OCI-LY3 (cell line): ENCODE measurements around the gene GRID1.

Experiments used
- H2AFZ ChIP-seq: fragments of 200-600, 300-600 bp; shearing (Covaris generic); 2 replicates; pipeline ENCODE4 v1.6.0; 2014; ENCODE audit warnings: antibody characterized with exemption, low read depth, low read length
- H3K27ac ChIP-seq: fragments of 200-600, 300-600 bp; sonication (generic); 2 replicates; pipeline ENCODE4 v1.5.1; 2014; ENCODE audit warnings: mild to moderate bottlenecking, low read length, moderate library complexity, mixed read lengths
- H3K27me3 ChIP-seq: fragments of 200-600, 300-600 bp; sonication (generic); 2 replicates; pipeline ENCODE4 v1.6.1; 2014; ENCODE audit warnings: low read depth, low read length, mixed read lengths
- H3K36me3 ChIP-seq: fragments of 200-600, 300-600 bp; sonication (generic); replicated peaks from 2 replicates; pipeline ENCODE3; 2014; ENCODE audit warnings: low read depth, low read length, mixed read lengths
- H3K4me1 ChIP-seq: fragments of 300-600, 200-600 bp; sonication (generic); 2 replicates; pipeline ENCODE4 v1.6.1; 2014; ENCODE audit warnings: low read length, mixed read lengths
- H3K4me2 ChIP-seq: fragments of 200-600, 300-600 bp; sonication (generic); 2 replicates; pipeline ENCODE4 v1.6.1; 2014; ENCODE audit warnings: low read length, mixed read lengths
- H3K4me3 ChIP-seq: fragments of 300-600, 200-600 bp; sonication (generic); 2 replicates; pipeline ENCODE4 v1.5.1; 2014; ENCODE audit warnings: antibody characterized with exemption, mild to moderate bottlenecking, low read length, moderate library complexity
- H3K79me2 ChIP-seq: fragments of 300-600, 200-600 bp; shearing (Covaris generic); 2 replicates; pipeline ENCODE4 v1.6.1; 2014; ENCODE audit warnings: mild to moderate bottlenecking, low read length, mixed read lengths
- H3K9ac ChIP-seq: fragments of 300-600, 200-600 bp; shearing (Covaris generic); 2 replicates; pipeline ENCODE4 v1.6.0; 2014; ENCODE audit warnings: mild to moderate bottlenecking, low read length, moderate library complexity
- H3K9me3 ChIP-seq: fragments of 200-600, 300-600 bp; shearing (Covaris generic); 2 replicates; pipeline ENCODE4 v1.6.1; 2014; ENCODE audit warnings: low read length, mixed read lengths; ENCODE audit not compliant: insufficient read depth
- H4K20me1 ChIP-seq: fragments of 200-600, 300-600 bp; sonication (generic); 2 replicates; pipeline ENCODE4 v1.6.1; 2016; ENCODE audit warnings: low read length, mixed read lengths; ENCODE audit not compliant: insufficient read depth
- EZH2phosphoT487 ChIP-seq: fragments of 200-600 bp; shearing (Covaris generic); IDR thresholded peaks from 2 replicates; pipeline ENCODE4 v1.6.1; 2018; ENCODE audit warnings: antibody characterized with exemption, mixed run types, low read depth
- TF ChIP-seq, protein P1 (sequence below): fragments of 200-600, 300-600 bp; sonication (generic); IDR thresholded peaks from 2 replicates; pipeline ENCODE4 v1.5.1; 2014; ENCODE audit warnings: antibody characterized with exemption, low read length, low read depth

The GRID1 gene

DNA sequence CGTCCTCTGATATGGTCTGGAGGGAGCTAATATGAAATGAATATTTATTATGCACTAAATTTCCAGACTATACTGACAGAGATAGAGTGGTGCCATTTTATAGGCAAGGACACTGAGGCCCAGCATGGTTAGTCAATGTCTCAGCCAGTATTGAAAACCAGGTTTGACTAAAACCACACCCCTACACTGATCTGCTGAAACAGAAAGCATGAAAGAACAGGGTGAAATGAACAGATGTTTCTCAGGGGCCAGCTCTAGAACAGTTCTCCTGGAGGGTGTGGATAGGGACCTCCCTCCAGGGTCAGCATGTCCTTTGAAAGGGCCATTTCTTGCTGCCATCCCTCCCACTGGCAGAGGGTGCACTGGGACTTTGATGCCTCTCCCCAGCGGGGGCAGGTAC is 700.5 kb downstream of the GRID1 start:
- no peak for TF ChIP-seq EZH2phosphoT487
- TF ChIP-seq, protein P1, sequence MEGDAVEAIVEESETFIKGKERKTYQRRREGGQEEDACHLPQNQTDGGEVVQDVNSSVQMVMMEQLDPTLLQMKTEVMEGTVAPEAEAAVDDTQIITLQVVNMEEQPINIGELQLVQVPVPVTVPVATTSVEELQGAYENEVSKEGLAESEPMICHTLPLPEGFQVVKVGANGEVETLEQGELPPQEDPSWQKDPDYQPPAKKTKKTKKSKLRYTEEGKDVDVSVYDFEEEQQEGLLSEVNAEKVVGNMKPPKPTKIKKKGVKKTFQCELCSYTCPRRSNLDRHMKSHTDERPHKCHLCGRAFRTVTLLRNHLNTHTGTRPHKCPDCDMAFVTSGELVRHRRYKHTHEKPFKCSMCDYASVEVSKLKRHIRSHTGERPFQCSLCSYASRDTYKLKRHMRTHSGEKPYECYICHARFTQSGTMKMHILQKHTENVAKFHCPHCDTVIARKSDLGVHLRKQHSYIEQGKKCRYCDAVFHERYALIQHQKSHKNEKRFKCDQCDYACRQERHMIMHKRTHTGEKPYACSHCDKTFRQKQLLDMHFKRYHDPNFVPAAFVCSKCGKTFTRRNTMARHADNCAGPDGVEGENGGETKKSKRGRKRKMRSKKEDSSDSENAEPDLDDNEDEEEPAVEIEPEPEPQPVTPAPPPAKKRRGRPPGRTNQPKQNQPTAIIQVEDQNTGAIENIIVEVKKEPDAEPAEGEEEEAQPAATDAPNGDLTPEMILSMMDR, result no peak
- no peak overlapping the region for H2AFZ ChIP-seq

DNA sequence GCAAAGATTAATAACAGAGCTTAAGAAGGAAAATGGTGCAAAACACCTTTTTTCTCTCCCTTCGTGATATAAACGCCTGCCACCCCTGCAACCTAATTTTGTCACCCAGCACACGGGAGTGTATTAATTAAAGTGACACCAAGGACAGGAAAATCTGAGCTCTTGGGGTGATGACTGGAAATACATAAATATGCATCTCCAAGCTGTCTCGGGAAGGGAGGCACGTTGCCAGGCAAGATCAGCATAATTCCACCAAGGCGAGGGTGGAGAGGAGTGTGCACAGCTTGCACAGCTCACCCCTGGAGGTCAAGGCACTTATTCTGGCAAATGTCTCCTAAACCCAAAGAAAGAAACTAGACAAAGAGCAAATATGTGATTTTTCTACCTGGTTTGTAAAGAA is 700.9 kb downstream of the GRID1 start:
- H3K9me3 ChIP-seq, result no peaks in the 10 kb centered on the region
- H3K27me3 ChIP-seq, result no peaks in the 10 kb centered on the region
- H3K4me1 ChIP-seq, result no peaks in the 10 kb centered on the region
- no peak overlapping the region for H3K4me2 ChIP-seq
- no peak for TF ChIP-seq EZH2phosphoT487
- TF ChIP-seq, protein P1, result no peak
- no peak overlapping the region for H3K9ac ChIP-seq
- no peak overlapping the region for H2AFZ ChIP-seq
- H3K4me3 ChIP-seq, result no peak overlapping the region
- H3K27ac ChIP-seq, result no peak overlapping the region
- no peaks in the 10 kb centered on the region for H3K36me3 ChIP-seq
- no peaks in the 10 kb centered on the region for H3K79me2 ChIP-seq
- no peaks in the 10 kb centered on the region for H4K20me1 ChIP-seq

More for the DNA sequence above, 700.5 kb downstream of the GRID1 start:
- Histone ChIP-seq H3K36me3 (no peaks in the 10 kb centered on the region), H3K27ac (no peak overlapping the region), H3K79me2 (no peaks in the 10 kb centered on the region), H3K4me3 (no peak overlapping the region), H3K9ac (no peak overlapping the region), H3K9me3 (no peaks in the 10 kb centered on the region), H3K4me2 (no peak overlapping the region), H3K27me3 (no peaks in the 10 kb centered on the region), H4K20me1 (no peaks in the 10 kb centered on the region), H3K4me1 (no peaks in the 10 kb centered on the region)

GRCh38 chr10:85665078-85665477 is 701.5 kb downstream of the GRID1 start:
- Histone ChIP-seq H3K9ac (no peak overlapping the region), H3K4me1 (no peaks in the 10 kb centered on the region), H2AFZ (no peak overlapping the region), H3K4me3 (no peak overlapping the region), H3K36me3 (no peaks in the 10 kb centered on the region), H3K27ac (no peak overlapping the region), H3K9me3 (no peaks in the 10 kb centered on the region), H3K79me2 (no peaks in the 10 kb centered on the region), H4K20me1 (no peaks in the 10 kb centered on the region), H3K4me2 (no peak overlapping the region), H3K27me3 (no peaks in the 10 kb centered on the region)
- TF ChIP-seq, protein P1, result no peak
- TF ChIP-seq EZH2phosphoT487, result no peak

DNA sequence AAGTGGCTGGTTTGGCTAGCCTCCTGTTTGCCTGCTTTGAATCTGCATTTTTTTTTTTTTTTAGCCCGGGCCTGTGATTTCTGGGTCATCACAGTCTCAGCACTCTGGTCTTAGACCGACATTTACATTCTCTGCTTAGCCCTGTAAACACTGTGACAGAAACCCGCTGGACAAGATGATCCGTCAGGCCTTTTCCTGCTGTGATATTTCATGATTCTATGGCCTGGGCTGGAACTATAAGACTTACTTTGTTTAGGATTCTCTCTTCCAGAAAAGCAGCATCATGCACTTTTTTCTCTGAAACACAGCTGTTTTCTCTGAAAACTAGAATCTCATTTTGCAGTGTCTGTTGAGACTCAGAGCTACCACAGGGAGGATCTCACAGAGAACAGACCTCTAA is 705.5 kb downstream of the GRID1 start:
- Histone ChIP-seq H2AFZ (no peak overlapping the region), H3K9ac (no peak overlapping the region), H3K27ac (no peak overlapping the region), H3K4me1 (no peaks in the 10 kb centered on the region), H4K20me1 (no peaks in the 10 kb centered on the region), H3K4me3 (no peak overlapping the region), H3K4me2 (no peak overlapping the region), H3K36me3 (no peaks in the 10 kb centered on the region), H3K79me2 (no peaks in the 10 kb centered on the region), H3K9me3 (no peaks in the 10 kb centered on the region), H3K27me3 (no peaks in the 10 kb centered on the region)
- TF ChIP-seq, protein P1, result no peak
- no peak for TF ChIP-seq EZH2phosphoT487
